K562 (cell line): ENCODE results near the gene MRPL27. TPM values are rescaled to one million over a fixed set of nuclear protein-coding genes. Genes with fewer than 3 reads are reported as not detected.

Source experiments
- CBFA2T3 ChIP-seq: fragments of 450-650 bp; IDR thresholded peaks from 2 replicates; pipeline ENCODE4 v1.6.1; 2017
- HDAC6 ChIP-seq: IDR thresholded peaks from 2 replicates; pipeline ENCODE4 v1.6.1; 2012; ENCODE audit warnings: low read depth, mild to moderate bottlenecking, control low read depth, inconsistent platforms, low read length, moderate library complexity
- IFI16 ChIP-seq: fragments of 250-450 bp; sonication (Bioruptor Pico); IDR thresholded peaks from 2 replicates; pipeline ENCODE4 v2.1.2; 2022; ENCODE audit warnings: mild to moderate bottlenecking, inconsistent platforms
- NR2C2 ChIP-seq, 2 experiments: fragments of 200-800 bp in 1 of 2; sonication (Bioruptor generic) in 1 of 2; sonication (generic) in 1 of 2; formaldehyde crosslinking in 1 of 2; IDR thresholded peaks; 2 replicates each; pipeline versions ENCODE4 v1.6.1 to v1.8.0; 2016 to 2022; ENCODE audit warnings: mild to moderate bottlenecking in 1 of 2, missing compliant biosample characterization in 1 of 2, missing genetic modification characterization in 1 of 2, missing genetic modification reagents in 1 of 2
- POLR2AphosphoS5 ChIP-seq: IDR thresholded peaks from 2 replicates; pipeline ENCODE4 v1.6.1; 2011; ENCODE audit warnings: mild to moderate bottlenecking, low read depth, low read length, moderate library complexity; ENCODE audit not compliant: control insufficient read depth, insufficient read depth
- POLR3G ChIP-seq: IDR thresholded peaks from 2 replicates; pipeline ENCODE4 v1.6.1; 2011; ENCODE audit not compliant: insufficient read length, insufficient replicate concordance; ENCODE audit errors: extremely low read depth
- TFAP4 ChIP-seq: sonication (generic); formaldehyde crosslinking; IDR thresholded peaks from 2 replicates; pipeline ENCODE4 v1.8.0; 2022; ENCODE audit warnings: missing genetic modification reagents, mild to moderate bottlenecking, moderate library complexity, borderline replicate concordance
- ZNF24 ChIP-seq: fragments of 450-650 bp; IDR thresholded peaks from 2 replicates; pipeline ENCODE4 v1.6.1; 2016
- polyA plus RNA-seq, 8 experiments: library from polyadenylated mRNA; depleted of rRNA in 4 of 8; stranded (reverse) in 5 of 8; unstranded in 3 of 8; fragments of >200 nt; fragmentation: Nextera tagmentation in 2 of 8; fragmentation: Illumina TruSeq in 1 of 8; extraction: Ambion mirVana in 2 of 8; extraction: Trizol in 1 of 8; gene quantifications; 2 replicates each; pipeline versions ENCODE4 v1.2.1 to v1.2.3, GENCODE V29; 2011 to 2014; ENCODE audit warnings: inconsistent platforms in 1 of 8, missing spikeins in 1 of 8
- total RNA-seq, 7 experiments: library from RNA; depleted of rRNA in 6 of 7; stranded (reverse); fragments of >200 nt in 6 of 7; fragmentation: Illumina TruSeq in 2 of 7; extraction: Trizol in 2 of 7; gene quantifications; 2 replicates each; pipeline versions ENCODE4 v1.2.1 to v1.2.3, GENCODE V29; 2011 to 2021; ENCODE audit warnings: low replicate concordance in 1 of 7
- TF ChIP-seq, protein P1 (sequence below): fragments of 200-600 bp; sonication (generic); IDR thresholded peaks from one replicate; pipeline ENCODE4 v1.6.1; 2012; ENCODE audit warnings: mild to moderate bottlenecking, low read depth, low read length, inconsistent platforms
- TF ChIP-seq, protein P2 (sequence below), 2 experiments: fragments of 450-650 bp; IDR thresholded peaks; 2 replicates each; pipeline ENCODE4 v1.6.1; 2016
- TF ChIP-seq, protein P3 (sequence below): IDR thresholded peaks from 2 replicates; pipeline ENCODE4 v1.6.1; 2016; ENCODE audit warnings: missing genetic modification characterization, missing compliant biosample characterization

The MRPL27 gene
- total and polyA plus RNA-seq, 9 of the 15 experiments (the other 6 are each of a cell fraction or from before 2014, with no cell fraction given), result 96.3 to 401 (median 142) TPM

DNA sequence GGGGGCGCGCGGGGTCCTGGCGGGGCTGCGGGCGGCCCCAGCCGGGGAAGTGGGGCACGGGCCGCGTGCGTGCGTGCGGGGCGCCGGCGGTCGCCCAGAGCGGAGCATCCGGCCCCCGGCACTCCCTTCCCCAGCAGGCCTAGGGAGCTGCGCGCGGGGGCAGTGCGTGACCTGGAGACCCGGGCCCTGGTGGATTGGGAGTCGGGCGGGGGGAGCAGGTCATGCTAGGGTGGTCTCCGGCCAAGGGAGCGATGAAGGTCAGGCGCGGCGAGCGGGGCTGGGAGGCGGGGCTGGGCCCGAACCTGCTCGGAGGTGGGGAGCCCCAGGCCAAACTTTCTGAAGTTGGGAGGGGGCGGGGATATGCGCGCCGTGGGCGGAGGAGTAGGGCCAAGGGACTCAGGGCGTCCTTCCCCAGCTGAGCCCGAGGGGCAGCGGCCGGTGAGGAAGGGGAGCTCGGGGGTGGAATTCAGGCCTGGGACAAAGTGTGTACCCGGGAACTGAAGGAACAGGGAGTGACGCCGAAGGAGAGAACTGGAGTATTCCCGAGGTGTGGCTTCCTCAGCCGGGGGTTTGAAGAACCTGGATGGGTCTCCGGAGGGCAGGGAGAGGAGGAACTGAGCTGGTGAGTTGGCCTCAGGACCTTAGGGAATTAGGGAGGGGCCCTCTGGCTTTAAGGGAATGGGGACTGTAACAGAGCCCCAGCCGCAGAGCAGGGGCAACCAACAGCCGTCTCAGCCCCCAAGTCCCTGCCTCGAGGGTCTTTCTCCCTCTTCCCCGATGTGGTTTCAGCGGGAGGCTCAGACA is 26.5 kb downstream of the MRPL27 start (continued):
- no peak for TF ChIP-seq POLR3G
- peak; percentile 54; the same call in 1 of the 2 replicates for TF ChIP-seq TFAP4 (CRISPR knock-in tag)
- TF ChIP-seq, protein P1, sequence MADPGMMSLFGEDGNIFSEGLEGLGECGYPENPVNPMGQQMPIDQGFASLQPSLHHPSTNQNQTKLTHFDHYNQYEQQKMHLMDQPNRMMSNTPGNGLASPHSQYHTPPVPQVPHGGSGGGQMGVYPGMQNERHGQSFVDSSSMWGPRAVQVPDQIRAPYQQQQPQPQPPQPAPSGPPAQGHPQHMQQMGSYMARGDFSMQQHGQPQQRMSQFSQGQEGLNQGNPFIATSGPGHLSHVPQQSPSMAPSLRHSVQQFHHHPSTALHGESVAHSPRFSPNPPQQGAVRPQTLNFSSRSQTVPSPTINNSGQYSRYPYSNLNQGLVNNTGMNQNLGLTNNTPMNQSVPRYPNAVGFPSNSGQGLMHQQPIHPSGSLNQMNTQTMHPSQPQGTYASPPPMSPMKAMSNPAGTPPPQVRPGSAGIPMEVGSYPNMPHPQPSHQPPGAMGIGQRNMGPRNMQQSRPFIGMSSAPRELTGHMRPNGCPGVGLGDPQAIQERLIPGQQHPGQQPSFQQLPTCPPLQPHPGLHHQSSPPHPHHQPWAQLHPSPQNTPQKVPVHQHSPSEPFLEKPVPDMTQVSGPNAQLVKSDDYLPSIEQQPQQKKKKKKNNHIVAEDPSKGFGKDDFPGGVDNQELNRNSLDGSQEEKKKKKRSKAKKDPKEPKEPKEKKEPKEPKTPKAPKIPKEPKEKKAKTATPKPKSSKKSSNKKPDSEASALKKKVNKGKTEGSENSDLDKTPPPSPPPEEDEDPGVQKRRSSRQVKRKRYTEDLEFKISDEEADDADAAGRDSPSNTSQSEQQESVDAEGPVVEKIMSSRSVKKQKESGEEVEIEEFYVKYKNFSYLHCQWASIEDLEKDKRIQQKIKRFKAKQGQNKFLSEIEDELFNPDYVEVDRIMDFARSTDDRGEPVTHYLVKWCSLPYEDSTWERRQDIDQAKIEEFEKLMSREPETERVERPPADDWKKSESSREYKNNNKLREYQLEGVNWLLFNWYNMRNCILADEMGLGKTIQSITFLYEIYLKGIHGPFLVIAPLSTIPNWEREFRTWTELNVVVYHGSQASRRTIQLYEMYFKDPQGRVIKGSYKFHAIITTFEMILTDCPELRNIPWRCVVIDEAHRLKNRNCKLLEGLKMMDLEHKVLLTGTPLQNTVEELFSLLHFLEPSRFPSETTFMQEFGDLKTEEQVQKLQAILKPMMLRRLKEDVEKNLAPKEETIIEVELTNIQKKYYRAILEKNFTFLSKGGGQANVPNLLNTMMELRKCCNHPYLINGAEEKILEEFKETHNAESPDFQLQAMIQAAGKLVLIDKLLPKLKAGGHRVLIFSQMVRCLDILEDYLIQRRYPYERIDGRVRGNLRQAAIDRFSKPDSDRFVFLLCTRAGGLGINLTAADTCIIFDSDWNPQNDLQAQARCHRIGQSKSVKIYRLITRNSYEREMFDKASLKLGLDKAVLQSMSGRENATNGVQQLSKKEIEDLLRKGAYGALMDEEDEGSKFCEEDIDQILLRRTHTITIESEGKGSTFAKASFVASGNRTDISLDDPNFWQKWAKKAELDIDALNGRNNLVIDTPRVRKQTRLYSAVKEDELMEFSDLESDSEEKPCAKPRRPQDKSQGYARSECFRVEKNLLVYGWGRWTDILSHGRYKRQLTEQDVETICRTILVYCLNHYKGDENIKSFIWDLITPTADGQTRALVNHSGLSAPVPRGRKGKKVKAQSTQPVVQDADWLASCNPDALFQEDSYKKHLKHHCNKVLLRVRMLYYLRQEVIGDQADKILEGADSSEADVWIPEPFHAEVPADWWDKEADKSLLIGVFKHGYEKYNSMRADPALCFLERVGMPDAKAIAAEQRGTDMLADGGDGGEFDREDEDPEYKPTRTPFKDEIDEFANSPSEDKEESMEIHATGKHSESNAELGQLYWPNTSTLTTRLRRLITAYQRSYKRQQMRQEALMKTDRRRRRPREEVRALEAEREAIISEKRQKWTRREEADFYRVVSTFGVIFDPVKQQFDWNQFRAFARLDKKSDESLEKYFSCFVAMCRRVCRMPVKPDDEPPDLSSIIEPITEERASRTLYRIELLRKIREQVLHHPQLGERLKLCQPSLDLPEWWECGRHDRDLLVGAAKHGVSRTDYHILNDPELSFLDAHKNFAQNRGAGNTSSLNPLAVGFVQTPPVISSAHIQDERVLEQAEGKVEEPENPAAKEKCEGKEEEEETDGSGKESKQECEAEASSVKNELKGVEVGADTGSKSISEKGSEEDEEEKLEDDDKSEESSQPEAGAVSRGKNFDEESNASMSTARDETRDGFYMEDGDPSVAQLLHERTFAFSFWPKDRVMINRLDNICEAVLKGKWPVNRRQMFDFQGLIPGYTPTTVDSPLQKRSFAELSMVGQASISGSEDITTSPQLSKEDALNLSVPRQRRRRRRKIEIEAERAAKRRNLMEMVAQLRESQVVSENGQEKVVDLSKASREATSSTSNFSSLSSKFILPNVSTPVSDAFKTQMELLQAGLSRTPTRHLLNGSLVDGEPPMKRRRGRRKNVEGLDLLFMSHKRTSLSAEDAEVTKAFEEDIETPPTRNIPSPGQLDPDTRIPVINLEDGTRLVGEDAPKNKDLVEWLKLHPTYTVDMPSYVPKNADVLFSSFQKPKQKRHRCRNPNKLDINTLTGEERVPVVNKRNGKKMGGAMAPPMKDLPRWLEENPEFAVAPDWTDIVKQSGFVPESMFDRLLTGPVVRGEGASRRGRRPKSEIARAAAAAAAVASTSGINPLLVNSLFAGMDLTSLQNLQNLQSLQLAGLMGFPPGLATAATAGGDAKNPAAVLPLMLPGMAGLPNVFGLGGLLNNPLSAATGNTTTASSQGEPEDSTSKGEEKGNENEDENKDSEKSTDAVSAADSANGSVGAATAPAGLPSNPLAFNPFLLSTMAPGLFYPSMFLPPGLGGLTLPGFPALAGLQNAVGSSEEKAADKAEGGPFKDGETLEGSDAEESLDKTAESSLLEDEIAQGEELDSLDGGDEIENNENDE, result no peak
- TF ChIP-seq, protein P2, sequence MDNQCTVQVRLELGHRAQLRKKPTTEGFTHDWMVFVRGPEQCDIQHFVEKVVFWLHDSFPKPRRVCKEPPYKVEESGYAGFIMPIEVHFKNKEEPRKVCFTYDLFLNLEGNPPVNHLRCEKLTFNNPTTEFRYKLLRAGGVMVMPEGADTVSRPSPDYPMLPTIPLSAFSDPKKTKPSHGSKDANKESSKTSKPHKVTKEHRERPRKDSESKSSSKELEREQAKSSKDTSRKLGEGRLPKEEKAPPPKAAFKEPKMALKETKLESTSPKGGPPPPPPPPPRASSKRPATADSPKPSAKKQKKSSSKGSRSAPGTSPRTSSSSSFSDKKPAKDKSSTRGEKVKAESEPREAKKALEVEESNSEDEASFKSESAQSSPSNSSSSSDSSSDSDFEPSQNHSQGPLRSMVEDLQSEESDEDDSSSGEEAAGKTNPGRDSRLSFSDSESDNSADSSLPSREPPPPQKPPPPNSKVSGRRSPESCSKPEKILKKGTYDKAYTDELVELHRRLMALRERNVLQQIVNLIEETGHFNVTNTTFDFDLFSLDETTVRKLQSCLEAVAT (IDR thresholded peaks at IDR 0.05), result no peak
- TF ChIP-seq CBFA2T3, result no peak
- TF ChIP-seq NR2C2 (CRISPR knock-in tag; IDR thresholded peaks at IDR 0.05), result no peak; the same call in 1 of the 2 replicates
- TF ChIP-seq NR2C2 (tag; IDR thresholded peaks at IDR 0.05), result no peak
- TF ChIP-seq, protein P3, sequence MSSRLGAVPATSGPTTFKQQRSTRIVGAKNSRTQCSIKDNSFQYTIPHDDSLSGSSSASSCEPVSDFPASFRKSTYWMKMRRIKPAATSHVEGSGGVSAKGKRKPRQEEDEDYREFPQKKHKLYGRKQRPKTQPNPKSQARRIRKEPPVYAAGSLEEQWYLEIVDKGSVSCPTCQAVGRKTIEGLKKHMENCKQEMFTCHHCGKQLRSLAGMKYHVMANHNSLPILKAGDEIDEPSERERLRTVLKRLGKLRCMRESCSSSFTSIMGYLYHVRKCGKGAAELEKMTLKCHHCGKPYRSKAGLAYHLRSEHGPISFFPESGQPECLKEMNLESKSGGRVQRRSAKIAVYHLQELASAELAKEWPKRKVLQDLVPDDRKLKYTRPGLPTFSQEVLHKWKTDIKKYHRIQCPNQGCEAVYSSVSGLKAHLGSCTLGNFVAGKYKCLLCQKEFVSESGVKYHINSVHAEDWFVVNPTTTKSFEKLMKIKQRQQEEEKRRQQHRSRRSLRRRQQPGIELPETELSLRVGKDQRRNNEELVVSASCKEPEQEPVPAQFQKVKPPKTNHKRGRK (tag), result no peak
- no peak for TF ChIP-seq HDAC6
- TF ChIP-seq IFI16, result no peak
- TF ChIP-seq ZNF24, result no peak
- 0 out of 2 replicates have a peak, but pooled peaks have one; percentile 26 for TF ChIP-seq POLR2AphosphoS5
